Panc1 (cell line): ENCODE measurements around the gene RBMS3. TPM values are rescaled to one million over a fixed set of nuclear protein-coding genes. Genes with fewer than 3 reads are reported as not detected.
A peak's percentile ranks its signal among the peaks of the same experiment; 100 is the strongest.

ENCODE experiments used
- ATAC-seq: fragments of 200-7000 bp; cut with Tn5 transposase; 2 replicates; pipeline ENCODE4 v1.9.1; 2020; ENCODE audit warnings: mild to moderate bottlenecking, moderate library complexity
- BruUV-seq: library from RNA; stranded (reverse); fragments of 400-500 nt; replicated peaks from 2 replicates; lab custom pipeline; 2021; lab: Mats Ljungman, UMichigan
- CTCF ChIA-PET: fragments of 300-600 bp; sonication (Branson Sonifier 250); formaldehyde crosslinking; loops from one replicate; lab custom pipeline; 2022; ENCODE audit warnings: antibody characterized with exemption; lab: Charles Lee
- POLR2A ChIA-PET: fragments of 300-600 bp; sonication (Branson Sonifier 250); formaldehyde crosslinking; loops from one replicate; lab custom pipeline; 2022; ENCODE audit warnings: antibody characterized with exemption; lab: Charles Lee
- DNase-seq: peaks from one replicate; pipeline ENCODE4 v3.0.0-alpha.2; 2010; ENCODE audit warnings: low read depth, low spot score
- H3K27ac ChIP-seq: 2 replicates; pipeline ENCODE4 v1.5.1; 2011; ENCODE audit warnings: mild to moderate bottlenecking, low read length, inconsistent platforms
- H3K27me3 ChIP-seq: fragments of 200-500 bp; sonication (Bioruptor generic); 2 replicates; pipeline ENCODE4 v1.6.0; 2014; ENCODE audit warnings: low read length, inconsistent platforms; ENCODE audit not compliant: control insufficient read depth, insufficient read depth
- H3K36me3 ChIP-seq: fragments of 200-500 bp; sonication (Bioruptor generic); 2 replicates; pipeline ENCODE4 v1.5.1; 2014; ENCODE audit warnings: inconsistent platforms, mild to moderate bottlenecking, low read length, moderate library complexity; ENCODE audit not compliant: control insufficient read depth, insufficient read depth
- H3K4me1 ChIP-seq: 2 replicates; pipeline ENCODE4 v1.5.1; 2011; ENCODE audit warnings: inconsistent platforms, mild to moderate bottlenecking, low read length, moderate library complexity; ENCODE audit not compliant: control insufficient read depth, insufficient read depth
- H3K4me3 ChIP-seq, 2 experiments: 2 replicates each; pipeline ENCODE4 v1.5.1; 2011 to 2012; ENCODE audit warnings: low read depth in 2 of 2, low read length in 2 of 2, mild to moderate bottlenecking in 2 of 2, inconsistent platforms in 1 of 2, moderate library complexity in 1 of 2
- H3K9me3 ChIP-seq: fragments of 200-500 bp; sonication (Bioruptor generic); 2 replicates; pipeline ENCODE4 v1.5.1; 2014; ENCODE audit warnings: low read depth, mild to moderate bottlenecking, inconsistent platforms, low read length, moderate library complexity; ENCODE audit not compliant: control insufficient read depth, insufficient read depth
- CTCF ChIP-seq: fragments of 450-650 bp; IDR thresholded peaks from 2 replicates; pipeline ENCODE4 v1.5.1; 2017; ENCODE audit warnings: mild to moderate bottlenecking
- POLR2AphosphoS5 ChIP-seq: IDR thresholded peaks from 2 replicates; pipeline ENCODE4 v1.6.1; 2012; ENCODE audit warnings: mild to moderate bottlenecking, low read depth, low read length, moderate library complexity
- REST ChIP-seq, 2 experiments: IDR thresholded peaks; 2 replicates each; pipeline ENCODE4 v1.6.1; 2011 to 2012; ENCODE audit warnings: low read depth in 2 of 2, control low read depth in 1 of 2, low read length in 1 of 2, mild to moderate bottlenecking in 1 of 2, moderate library complexity in 1 of 2; ENCODE audit not compliant: insufficient read depth in 1 of 2
- SIN3A ChIP-seq: IDR thresholded peaks from 2 replicates; pipeline ENCODE4 v1.6.1; 2012; ENCODE audit warnings: low read depth, mild to moderate bottlenecking, low read length, moderate library complexity, borderline replicate concordance; ENCODE audit not compliant: insufficient read depth
- TCF7L2 ChIP-seq: IDR thresholded peaks from 2 replicates; pipeline ENCODE4 v1.6.1; 2011; ENCODE audit warnings: mild to moderate bottlenecking, low read depth, low read length, inconsistent platforms
- in situ Hi-C: cut with HindIII; loops from 2 replicates; pipeline ENCODE4 v1.10.0; 2016; ENCODE audit warnings: low sequenced_read_pairs, low pct_unique_long_range_greater_than_20kb
- intact Hi-C: fragments of 100-400 bp; cut with micrococcal nuclease; formaldehyde crosslinking; loops from one replicate; pipeline ENCODE4 v1.10.0; 2022; ENCODE audit not compliant: unreplicated experiment
- total RNA-seq: library from RNA; stranded (reverse); gene quantifications from one replicate; pipeline ENCODE4 v1.2.1, GENCODE V29; 2021; ENCODE audit not compliant: unreplicated experiment

The RBMS3 gene
- total RNA-seq, 1 experiment from 2014 or later = 1.1 TPM

- Histone ChIP-seq H3K27me3 (no peaks in the 10 kb centered on the region), H3K36me3 (no peaks in the 10 kb centered on the region), H3K27ac (peak overlapping the region; percentile 51; the same call in 1 of the 2 replicates), H3K4me3 (no peak overlapping the region), H3K9me3 (no peaks in the 10 kb centered on the region), H3K4me1 (peaks cover 3% of the 10 kb centered on the region)
- ATAC-seq (peak; percentile 78), DNase-seq (no peak)
- in situ Hi-C loops = no loop called here
- intact Hi-C loops = no loop called here
- CTCF ChIA-PET = no interaction called here
- POLR2A ChIA-PET = no interaction called here
- TF ChIP-seq POLR2AphosphoS5 = no peak
- no peak for TF ChIP-seq REST (IDR thresholded peaks at IDR 0.05; ENCODE audit: insufficient read depth in 1 of 2, low read depth in 2 of 2, low read length in 1 of 2)
- no peak for TF ChIP-seq CTCF
- no peak for TF ChIP-seq SIN3A
- TF ChIP-seq TCF7L2 = no peak
- BruUV-seq = no TSS peak
These were observed 437.8 kb downstream of the RBMS3 start for GRCh38 chr3:29718661-29719065.

- H3K27ac ChIP-seq = no peak overlapping the region
These were observed 439.8 kb downstream of the RBMS3 start for GRCh38 chr3:29720665-29721064.

GRCh38 chr3:29721789-29722188 is 440.9 kb downstream of the RBMS3 start:
- H3K4me1 ChIP-seq = peaks cover 3% of the 10 kb centered on the region
- ChIA-PET CTCF (no interaction called here), POLR2A (no interaction called here)
- no peaks in the 10 kb centered on the region for H3K9me3 ChIP-seq
- DNase-seq = no peak
- TF ChIP-seq REST (IDR thresholded peaks at IDR 0.05; ENCODE audit: insufficient read depth in 1 of 2, low read depth in 2 of 2, low read length in 1 of 2) = peak in 1 of 2 experiments; percentile 42; a peak in 1 of 4 replicates
- TF ChIP-seq POLR2AphosphoS5 = no peak
- in situ Hi-C loops (no loop called here), intact Hi-C loops (no loop called here)
- no peak for ATAC-seq
- no TSS peak for BruUV-seq
- H3K27ac ChIP-seq = no peak overlapping the region
- H3K36me3 ChIP-seq = no peaks in the 10 kb centered on the region
- H3K27me3 ChIP-seq = no peaks in the 10 kb centered on the region
- H3K4me3 ChIP-seq = no peak overlapping the region

More at GRCh38 chr3:29720665-29721064, 439.8 kb downstream of the RBMS3 start:
- intact Hi-C loops = no loop called here
- no peak for DNase-seq
- ATAC-seq = no peak
- peaks cover 3% of the 10 kb centered on the region for H3K4me1 ChIP-seq
- H3K36me3 ChIP-seq = no peaks in the 10 kb centered on the region
- CTCF ChIA-PET = no interaction called here
- H3K9me3 ChIP-seq = no peaks in the 10 kb centered on the region
- BruUV-seq = no TSS peak
- TF ChIP-seq POLR2AphosphoS5 (no peak), TCF7L2 (no peak), SIN3A (no peak)
- in situ Hi-C loops = no loop called here
- H3K27me3 ChIP-seq = no peaks in the 10 kb centered on the region
- no peak overlapping the region for H3K4me3 ChIP-seq
- POLR2A ChIA-PET = no interaction called here
